Measurements from ENCODE around the gene AGAP1. TPM values are rescaled to one million over a fixed set of nuclear protein-coding genes. Genes with fewer than 3 reads are reported as not detected.

Gene AGAP1
- total RNA-seq, 1 donor from 2014 or later = 47.2 TPM

GRCh38 chr2:235582729-235583128 lies 88.9 kb downstream of the AGAP1 start:
- Mint-ChIP-seq H3K27me3 (no peaks in the 10 kb centered on the region), H3K4me1 (ENCODE audit: low read depth) (peaks cover 16% of the 10 kb centered on the region), H3K27ac (no peak overlapping the region), H3K36me3 (ENCODE audit: insufficient read depth) (no peaks in the 10 kb centered on the region), H3K4me3 (ENCODE audit: low read depth) (no peak overlapping the region), H3K9me3 (ENCODE audit: low read depth) (no peaks in the 10 kb centered on the region)
- TF ChIP-seq, protein P1, sequence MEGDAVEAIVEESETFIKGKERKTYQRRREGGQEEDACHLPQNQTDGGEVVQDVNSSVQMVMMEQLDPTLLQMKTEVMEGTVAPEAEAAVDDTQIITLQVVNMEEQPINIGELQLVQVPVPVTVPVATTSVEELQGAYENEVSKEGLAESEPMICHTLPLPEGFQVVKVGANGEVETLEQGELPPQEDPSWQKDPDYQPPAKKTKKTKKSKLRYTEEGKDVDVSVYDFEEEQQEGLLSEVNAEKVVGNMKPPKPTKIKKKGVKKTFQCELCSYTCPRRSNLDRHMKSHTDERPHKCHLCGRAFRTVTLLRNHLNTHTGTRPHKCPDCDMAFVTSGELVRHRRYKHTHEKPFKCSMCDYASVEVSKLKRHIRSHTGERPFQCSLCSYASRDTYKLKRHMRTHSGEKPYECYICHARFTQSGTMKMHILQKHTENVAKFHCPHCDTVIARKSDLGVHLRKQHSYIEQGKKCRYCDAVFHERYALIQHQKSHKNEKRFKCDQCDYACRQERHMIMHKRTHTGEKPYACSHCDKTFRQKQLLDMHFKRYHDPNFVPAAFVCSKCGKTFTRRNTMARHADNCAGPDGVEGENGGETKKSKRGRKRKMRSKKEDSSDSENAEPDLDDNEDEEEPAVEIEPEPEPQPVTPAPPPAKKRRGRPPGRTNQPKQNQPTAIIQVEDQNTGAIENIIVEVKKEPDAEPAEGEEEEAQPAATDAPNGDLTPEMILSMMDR (IDR thresholded peaks at IDR 0.05; ENCODE audit: unreplicated experiment) = no peak
- no peak for DNase-seq (ENCODE audit: low spot score, unreplicated experiment)

DNA sequence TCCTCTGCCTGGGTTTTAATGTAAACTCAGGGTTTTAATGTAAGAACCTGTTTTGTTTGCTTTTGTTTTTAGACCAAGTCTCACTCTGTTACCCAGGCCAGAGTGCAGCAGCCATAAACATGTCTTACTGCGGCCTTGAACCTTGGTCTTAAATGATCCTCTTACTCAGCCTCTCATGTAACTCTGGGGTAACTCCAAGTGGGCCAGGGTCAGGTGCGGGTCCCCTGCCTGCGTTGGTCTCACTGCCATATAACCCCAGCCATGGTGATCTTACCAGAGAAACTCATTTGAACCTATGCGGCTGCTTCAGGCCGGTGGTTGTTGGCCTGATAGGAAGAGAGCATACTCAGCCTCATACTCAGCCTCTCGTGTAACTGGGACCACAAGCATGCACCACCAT lies 89.3 kb downstream of the AGAP1 start:
- no peak overlapping the region for H3K4me3 Mint-ChIP-seq (ENCODE audit: low read depth)
- no peaks in the 10 kb centered on the region for H3K36me3 Mint-ChIP-seq (ENCODE audit: insufficient read depth)
- peak overlapping the region; percentile 64 for H3K27ac Mint-ChIP-seq
- TF ChIP-seq, protein P1 (IDR thresholded peaks at IDR 0.05; ENCODE audit: unreplicated experiment) = no peak
- no peaks in the 10 kb centered on the region for H3K9me3 Mint-ChIP-seq (ENCODE audit: low read depth)
- H3K27me3 Mint-ChIP-seq = no peaks in the 10 kb centered on the region
- H3K4me1 Mint-ChIP-seq (ENCODE audit: low read depth) = peaks cover 13% of the 10 kb centered on the region
- no peak for DNase-seq (ENCODE audit: low spot score, unreplicated experiment)

GRCh38 chr2:235583925-235584637 lies 90.2 kb downstream of the AGAP1 start:
- peaks cover 10% of the 10 kb centered on the region for H3K4me1 Mint-ChIP-seq (ENCODE audit: low read depth)
- no peak for DNase-seq (ENCODE audit: low spot score, unreplicated experiment)
- TF ChIP-seq, protein P1 (IDR thresholded peaks at IDR 0.05; ENCODE audit: unreplicated experiment) = no peak
- H3K36me3 Mint-ChIP-seq (ENCODE audit: insufficient read depth) = no peaks in the 10 kb centered on the region
- H3K4me3 Mint-ChIP-seq (ENCODE audit: low read depth) = peak overlapping the region; percentile 15
- H3K27me3 Mint-ChIP-seq = no peaks in the 10 kb centered on the region
- no peak overlapping the region for H3K27ac Mint-ChIP-seq
- H3K9me3 Mint-ChIP-seq (ENCODE audit: low read depth) = no peaks in the 10 kb centered on the region

DNA sequence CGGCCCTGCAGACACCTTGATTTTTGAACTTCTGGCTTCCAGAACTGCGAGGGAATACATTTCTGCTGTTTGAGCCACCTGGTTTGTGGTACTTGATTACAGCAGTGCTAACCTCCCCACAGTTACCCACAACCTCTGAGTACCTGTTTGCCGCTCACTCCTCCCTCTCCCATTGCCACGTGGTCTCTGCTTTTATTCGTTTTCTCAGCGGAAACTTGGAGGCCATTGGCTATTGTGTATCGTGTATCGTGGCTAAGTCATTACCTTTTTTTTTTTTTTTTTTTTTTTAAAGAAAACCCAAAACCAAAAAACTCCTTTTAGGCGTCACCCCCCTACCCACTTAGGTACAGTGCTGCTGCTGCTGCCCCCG lies 90.8 kb downstream of the AGAP1 start:
- peaks cover 10% of the 10 kb centered on the region for H3K4me1 Mint-ChIP-seq (ENCODE audit: low read depth)

DNA sequence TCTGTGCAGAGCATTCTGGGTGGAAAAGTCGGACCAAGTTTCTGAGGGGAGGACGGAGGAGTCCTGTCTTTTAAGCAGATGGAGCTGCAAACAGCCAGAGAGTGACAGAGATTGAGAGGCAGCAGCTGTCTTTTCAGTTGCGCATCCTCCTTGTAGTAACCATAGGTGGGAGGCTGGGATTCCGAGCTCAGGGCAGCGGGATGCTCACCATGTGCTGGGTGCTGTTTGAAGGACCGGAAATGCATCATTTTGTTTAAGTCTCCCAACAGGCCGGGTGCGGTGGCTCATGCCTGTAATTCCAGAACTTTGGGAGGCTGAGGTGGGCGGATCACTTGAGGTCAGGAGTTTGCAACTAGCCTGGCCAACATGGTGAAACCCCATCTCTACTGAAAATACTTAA lies 93.4 kb downstream of the AGAP1 start:
- H3K4me1 Mint-ChIP-seq (ENCODE audit: low read depth) = peaks cover 6% of the 10 kb centered on the region
- DNase-seq (ENCODE audit: low spot score, unreplicated experiment) = no peak
- TF ChIP-seq, protein P1 (IDR thresholded peaks at IDR 0.05; ENCODE audit: unreplicated experiment) = no peak
- no peak overlapping the region for H3K4me3 Mint-ChIP-seq (ENCODE audit: low read depth)
- no peak overlapping the region for H3K27ac Mint-ChIP-seq
- H3K27me3 Mint-ChIP-seq = no peaks in the 10 kb centered on the region
- H3K36me3 Mint-ChIP-seq (ENCODE audit: insufficient read depth) = no peaks in the 10 kb centered on the region
- no peaks in the 10 kb centered on the region for H3K9me3 Mint-ChIP-seq (ENCODE audit: low read depth)

More for the DNA sequence above, 90.8 kb downstream of the AGAP1 start:
- Mint-ChIP-seq H3K9me3 (ENCODE audit: low read depth) (no peaks in the 10 kb centered on the region), H3K36me3 (ENCODE audit: insufficient read depth) (no peaks in the 10 kb centered on the region), H3K27me3 (no peaks in the 10 kb centered on the region), H3K27ac (peak overlapping the region; percentile 6), H3K4me3 (ENCODE audit: low read depth) (no peak overlapping the region)
- DNase-seq (ENCODE audit: low spot score, unreplicated experiment) = no peak
- TF ChIP-seq, protein P1 (IDR thresholded peaks at IDR 0.05; ENCODE audit: unreplicated experiment) = no peak

All from progenitor cell of endocrine pancreas (in vitro differentiated cells).